Nephron (organoid): Measurements from ENCODE around the gene TFRC.

Source experiments
- H3K27ac Mint-ChIP-seq, 3 experiments: 2 replicates each; pipeline ENCODE4 v1.8.0; 2020; ENCODE audit warnings: mixed read lengths in 3 of 3, mild to moderate bottlenecking in 2 of 3, moderate library complexity in 1 of 3
- H3K27me3 Mint-ChIP-seq: 2 replicates; pipeline ENCODE4 v1.8.0; 2021; ENCODE audit warnings: low read depth, mild to moderate bottlenecking, moderate library complexity, mixed read lengths
- H3K36me3 Mint-ChIP-seq: 2 replicates; pipeline ENCODE4 v1.8.0; 2020; ENCODE audit warnings: low read depth, mixed read lengths
- H3K4me1 Mint-ChIP-seq: 2 replicates; pipeline ENCODE4 v1.8.0; 2020; ENCODE audit warnings: mixed read lengths
- H3K4me3 Mint-ChIP-seq, 3 experiments: 2 replicates each; pipeline ENCODE4 v1.8.0; 2020; ENCODE audit warnings: mild to moderate bottlenecking in 3 of 3, mixed read lengths in 3 of 3, moderate library complexity in 2 of 3
- H3K9me3 Mint-ChIP-seq: 2 replicates; pipeline ENCODE4 v1.8.0; 2020; ENCODE audit warnings: mixed read lengths
- TF ChIP-seq, protein P1 (sequence below), 3 experiments: fragments of 200-600 bp; sonication (generic); IDR thresholded peaks; one replicate each; pipeline ENCODE4 v1.5.0; 2021; ENCODE audit warnings: antibody characterized with exemption in 3 of 3; ENCODE audit not compliant: unreplicated experiment in 3 of 3

TFRC gene

DNA sequence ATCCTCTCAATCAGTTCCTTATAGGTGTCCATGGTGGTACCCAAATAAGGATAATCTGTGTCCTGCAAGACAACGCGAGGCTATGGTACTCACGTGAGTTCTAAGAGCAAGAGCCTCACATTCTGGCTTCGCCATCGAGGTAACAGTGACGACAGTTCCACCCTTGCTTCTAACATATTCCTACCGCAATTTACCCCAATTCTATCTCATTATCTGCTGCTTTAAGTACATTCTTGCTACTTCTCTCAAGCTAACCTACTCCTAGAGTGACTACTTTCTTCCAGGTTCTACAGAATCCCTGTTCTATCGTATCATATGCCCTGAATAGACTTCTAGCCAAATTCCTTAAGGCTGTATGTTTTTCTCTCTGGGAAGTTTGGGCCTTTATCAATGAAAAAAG, 26.6 kb downstream of the TFRC start:
- Mint-ChIP-seq H3K27ac (no peak overlapping the region), H3K27me3 (no peaks in the 10 kb centered on the region), H3K36me3 (peaks cover 67% of the 10 kb centered on the region), H3K4me3 (no peak overlapping the region), H3K4me1 (no peaks in the 10 kb centered on the region), H3K9me3 (no peaks in the 10 kb centered on the region)
- TF ChIP-seq, protein P1, sequence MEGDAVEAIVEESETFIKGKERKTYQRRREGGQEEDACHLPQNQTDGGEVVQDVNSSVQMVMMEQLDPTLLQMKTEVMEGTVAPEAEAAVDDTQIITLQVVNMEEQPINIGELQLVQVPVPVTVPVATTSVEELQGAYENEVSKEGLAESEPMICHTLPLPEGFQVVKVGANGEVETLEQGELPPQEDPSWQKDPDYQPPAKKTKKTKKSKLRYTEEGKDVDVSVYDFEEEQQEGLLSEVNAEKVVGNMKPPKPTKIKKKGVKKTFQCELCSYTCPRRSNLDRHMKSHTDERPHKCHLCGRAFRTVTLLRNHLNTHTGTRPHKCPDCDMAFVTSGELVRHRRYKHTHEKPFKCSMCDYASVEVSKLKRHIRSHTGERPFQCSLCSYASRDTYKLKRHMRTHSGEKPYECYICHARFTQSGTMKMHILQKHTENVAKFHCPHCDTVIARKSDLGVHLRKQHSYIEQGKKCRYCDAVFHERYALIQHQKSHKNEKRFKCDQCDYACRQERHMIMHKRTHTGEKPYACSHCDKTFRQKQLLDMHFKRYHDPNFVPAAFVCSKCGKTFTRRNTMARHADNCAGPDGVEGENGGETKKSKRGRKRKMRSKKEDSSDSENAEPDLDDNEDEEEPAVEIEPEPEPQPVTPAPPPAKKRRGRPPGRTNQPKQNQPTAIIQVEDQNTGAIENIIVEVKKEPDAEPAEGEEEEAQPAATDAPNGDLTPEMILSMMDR (IDR thresholded peaks at IDR 0.05; ENCODE audit: unreplicated experiment in 3 of 3) = no peak

DNA sequence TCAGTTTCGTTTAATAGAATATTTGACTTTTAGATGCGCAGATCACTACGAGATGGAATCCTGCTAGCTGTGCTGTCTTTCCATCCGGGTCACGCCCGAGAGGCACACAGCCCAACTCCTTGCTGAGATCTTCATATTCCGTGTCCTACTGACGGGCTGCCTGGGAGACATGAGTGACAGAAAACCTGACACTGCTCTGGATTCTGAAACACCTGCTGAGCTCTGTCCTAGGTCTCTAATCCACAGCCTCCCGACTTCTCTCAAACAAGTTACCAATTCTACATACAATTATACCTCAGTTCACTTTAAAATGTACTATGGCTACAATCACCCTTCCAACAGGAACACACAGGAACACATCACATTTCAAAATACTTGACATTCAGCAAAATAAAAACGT, 27.2 kb downstream of the TFRC start:
- no peaks in the 10 kb centered on the region for H3K27me3 Mint-ChIP-seq
- no peaks in the 10 kb centered on the region for H3K4me1 Mint-ChIP-seq
- no peak overlapping the region for H3K27ac Mint-ChIP-seq
- no peaks in the 10 kb centered on the region for H3K9me3 Mint-ChIP-seq
- peaks cover 65% of the 10 kb centered on the region for H3K36me3 Mint-ChIP-seq
- TF ChIP-seq, protein P1 (IDR thresholded peaks at IDR 0.05; ENCODE audit: unreplicated experiment in 3 of 3) = no peak
- no peak overlapping the region for H3K4me3 Mint-ChIP-seq

- H3K9me3 Mint-ChIP-seq = no peaks in the 10 kb centered on the region
These were observed 28.4 kb downstream of the TFRC start for GRCh38 chr3:196053487-196053886.

GRCh38 chr3:196051282-196052076, 30.4 kb downstream of the TFRC start:
- H3K27me3 Mint-ChIP-seq = no peaks in the 10 kb centered on the region
- no peak overlapping the region for H3K4me3 Mint-ChIP-seq
- H3K9me3 Mint-ChIP-seq = no peaks in the 10 kb centered on the region
- peaks cover 53% of the 10 kb centered on the region for H3K36me3 Mint-ChIP-seq
- no peaks in the 10 kb centered on the region for H3K4me1 Mint-ChIP-seq
- no peak overlapping the region for H3K27ac Mint-ChIP-seq
- TF ChIP-seq, protein P1 (IDR thresholded peaks at IDR 0.05; ENCODE audit: unreplicated experiment in 3 of 3) = no peak

More at GRCh38 chr3:196053487-196053886, 28.4 kb downstream of the TFRC start:
- H3K27me3 Mint-ChIP-seq = no peaks in the 10 kb centered on the region
- H3K36me3 Mint-ChIP-seq = peaks cover 66% of the 10 kb centered on the region
- no peak overlapping the region for H3K4me3 Mint-ChIP-seq
- TF ChIP-seq, protein P1 (IDR thresholded peaks at IDR 0.05; ENCODE audit: unreplicated experiment in 3 of 3) = no peak
- no peak overlapping the region for H3K27ac Mint-ChIP-seq
- H3K4me1 Mint-ChIP-seq = no peaks in the 10 kb centered on the region

- peaks cover 51% of the 10 kb centered on the region for H3K36me3 Mint-ChIP-seq
- TF ChIP-seq, protein P1 (IDR thresholded peaks at IDR 0.05; ENCODE audit: unreplicated experiment in 3 of 3) = no peak
- H3K27me3 Mint-ChIP-seq = no peaks in the 10 kb centered on the region
- H3K4me1 Mint-ChIP-seq = no peaks in the 10 kb centered on the region
- no peak overlapping the region for H3K27ac Mint-ChIP-seq
- H3K9me3 Mint-ChIP-seq = no peaks in the 10 kb centered on the region
- H3K4me3 Mint-ChIP-seq = no peak overlapping the region
These were observed 31.3 kb downstream of the TFRC start for GRCh38 chr3:196050597-196050996.

- TF ChIP-seq, protein P1 (IDR thresholded peaks at IDR 0.05; ENCODE audit: unreplicated experiment in 3 of 3) = no peak
- Mint-ChIP-seq H3K4me3 (no peak overlapping the region), H3K4me1 (no peaks in the 10 kb centered on the region), H3K36me3 (peaks cover 42% of the 10 kb centered on the region), H3K27me3 (no peaks in the 10 kb centered on the region), H3K9me3 (no peaks in the 10 kb centered on the region), H3K27ac (no peak overlapping the region)
These were observed 32.2 kb downstream of the TFRC start for GRCh38 chr3:196049653-196050052.
